ENCODE results near the gene SPDYE17.
"Not testable (repeated sequence)": the region's sequence is repeated elsewhere in the genome, so short reads cannot be mapped to it uniquely, and the experiment has no call there.

The SPDYE17 gene, protein sequence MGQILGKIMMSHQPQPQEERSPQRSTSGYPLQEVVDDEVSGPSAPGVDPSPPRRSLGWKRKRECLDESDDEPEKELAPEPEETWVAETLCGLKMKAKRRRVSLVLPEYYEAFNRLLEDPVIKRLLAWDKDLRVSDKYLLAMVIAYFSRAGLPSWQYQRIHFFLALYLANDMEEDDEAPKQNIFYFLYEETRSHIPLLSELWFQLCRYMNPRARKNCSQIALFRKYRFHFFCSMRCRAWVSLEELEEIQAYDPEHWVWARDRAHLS

GRCh38 chr7:77032261-77032660, at the start of gene SPDYE17:
TSS of gene SPDYE17 (minus strand) at chr7:77032361. CDS start at chr7:77030570, 1,791 bp downstream.
- not testable (repeated sequence) for DNase-seq

GRCh38 chr7:77080236-77080635, 48.1 kb upstream of the SPDYE17 start:
- not testable (repeated sequence) for DNase-seq

- not testable (repeated sequence) for DNase-seq
Observed at GRCh38 chr7:77079624-77080023, 47.5 kb upstream of the SPDYE17 start.

DNA sequence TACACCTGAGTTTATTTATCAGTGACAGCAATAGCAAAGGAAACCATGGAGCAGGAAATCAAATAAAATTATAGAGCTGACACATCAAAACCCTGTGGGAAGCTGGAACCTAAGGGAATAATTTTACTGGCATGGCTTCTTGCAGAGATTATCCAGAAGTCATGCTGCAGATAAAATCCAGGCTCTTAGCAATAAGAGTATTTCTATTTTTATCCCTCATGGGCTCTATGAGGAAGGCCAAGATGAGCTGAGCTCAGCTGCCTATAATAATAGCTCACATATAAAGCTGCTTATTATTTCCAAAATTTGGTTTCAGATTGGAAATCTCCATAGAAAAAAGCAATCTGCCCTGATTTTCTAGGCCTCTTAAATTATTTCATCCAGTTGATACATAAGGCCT, 47.0 kb upstream of the SPDYE17 start:
- not testable (repeated sequence) for DNase-seq

- DNase-seq = not testable (repeated sequence)
Observed at GRCh38 chr7:77077060-77077459, 44.9 kb upstream of the SPDYE17 start.

DNA sequence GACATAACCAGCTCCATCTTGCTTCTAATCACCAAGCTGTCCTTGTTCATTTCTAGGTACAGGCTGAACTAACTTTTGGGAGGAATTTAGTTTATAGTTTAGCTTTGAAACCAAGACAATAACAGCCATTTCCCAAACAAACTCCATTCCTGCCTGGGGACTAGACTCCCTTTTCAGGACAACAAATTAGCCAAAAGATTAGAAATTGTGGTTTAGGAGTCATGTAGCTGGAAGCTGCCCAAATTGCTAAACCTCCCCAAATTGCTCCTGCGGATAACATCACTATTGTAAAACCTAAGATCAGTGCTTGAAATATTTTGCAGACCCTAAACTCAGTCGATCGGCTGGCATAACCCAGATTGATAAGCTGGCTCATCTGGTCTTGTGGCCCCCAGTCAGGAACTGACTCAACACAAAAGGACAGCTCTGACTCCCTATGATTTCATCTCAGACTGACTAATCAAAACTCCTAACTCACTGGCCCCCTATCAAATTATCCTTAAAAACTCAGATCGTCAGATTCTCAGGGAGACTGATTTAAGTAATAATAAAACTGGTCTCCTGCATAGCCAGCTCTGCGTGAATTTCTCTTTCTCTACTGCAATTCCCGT, 42.7 kb upstream of the SPDYE17 start:
- not testable (repeated sequence) for DNase-seq

- not testable (repeated sequence) for DNase-seq
Observed at GRCh38 chr7:77071108-77071507, 38.9 kb upstream of the SPDYE17 start.

GRCh38 chr7:77065869-77066268, 33.7 kb upstream of the SPDYE17 start:
- DNase-seq = not testable (repeated sequence)

DNA sequence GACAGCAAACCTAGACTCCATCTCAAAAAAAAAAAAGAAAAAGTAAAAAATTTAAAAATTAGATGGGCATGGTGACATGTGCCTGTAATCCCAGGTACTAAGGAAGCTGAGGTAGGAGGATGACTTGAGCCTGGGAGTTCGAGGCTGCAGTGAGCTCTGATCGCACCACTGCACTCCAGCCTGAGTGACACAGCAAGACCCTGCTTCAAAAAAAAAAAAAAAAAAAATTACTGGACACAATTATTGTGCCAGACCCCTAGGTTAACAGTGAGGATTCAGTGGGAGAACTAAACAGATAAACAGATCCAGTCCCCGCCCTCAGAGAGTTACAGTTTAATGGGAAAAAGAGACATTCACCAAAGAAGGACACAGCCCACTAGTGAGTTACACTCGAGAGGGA, 31.6 kb upstream of the SPDYE17 start:
- not testable (repeated sequence) for DNase-seq

- DNase-seq = not testable (repeated sequence)
Observed at GRCh38 chr7:77062557-77062956, 30.4 kb upstream of the SPDYE17 start, which contains the start of gene SPDYE18. TSS of gene SPDYE18 (minus strand) at chr7:77062558. CDS start at chr7:77060512, 2,046 bp downstream.

DNA sequence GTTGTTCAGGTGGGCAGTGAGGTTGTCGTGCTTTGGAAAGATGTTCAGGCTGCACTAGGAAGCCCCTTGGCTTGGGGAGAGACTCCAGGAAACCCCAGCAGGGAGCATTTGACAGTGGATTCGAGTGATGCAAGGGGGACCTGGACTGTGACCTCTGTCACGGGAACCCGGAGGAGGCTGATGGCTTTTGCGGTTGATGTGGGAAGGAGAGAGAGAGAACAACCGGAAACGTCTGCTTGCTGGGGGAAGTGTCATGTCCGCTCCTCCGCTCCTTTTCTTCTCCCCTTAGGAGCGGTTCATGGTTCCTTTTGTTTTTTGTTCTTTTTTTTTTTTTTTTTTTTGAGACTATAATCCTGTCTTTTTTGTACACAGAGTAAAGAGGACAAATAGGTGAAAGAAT, 5.8 kb downstream of the SPDYE17 start:
- DNase-seq = not testable (repeated sequence)

DNA sequence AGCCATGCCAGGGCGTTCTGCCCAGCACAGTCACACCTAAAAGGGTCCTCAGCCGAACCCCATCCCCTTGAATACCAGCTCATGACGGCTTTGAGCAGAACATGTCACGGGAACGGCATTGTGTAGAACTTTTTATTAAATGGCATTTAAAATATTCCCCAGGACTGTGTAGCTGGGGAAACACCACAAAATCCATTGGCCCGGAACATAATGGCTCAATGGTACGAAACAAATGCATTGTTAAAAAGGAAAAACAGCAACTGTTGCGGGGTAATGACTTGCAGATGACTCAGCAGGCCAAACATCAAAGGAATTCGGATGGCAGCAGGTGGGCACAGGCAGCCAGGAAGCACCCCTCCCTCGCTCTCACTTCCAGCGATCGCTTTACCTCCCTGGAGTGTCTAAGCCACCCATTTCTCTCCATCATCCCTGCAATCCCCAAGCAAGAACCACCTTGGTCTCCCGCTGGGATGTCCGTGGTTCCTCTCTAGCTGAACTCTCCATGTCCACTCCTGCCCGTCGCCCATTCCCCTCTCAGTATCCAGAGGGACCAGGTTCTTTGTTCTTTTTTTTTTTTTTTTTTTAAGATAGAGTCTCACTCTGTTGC, 22.0 kb downstream of the SPDYE17 start:
- not testable (repeated sequence) for DNase-seq

DNA sequence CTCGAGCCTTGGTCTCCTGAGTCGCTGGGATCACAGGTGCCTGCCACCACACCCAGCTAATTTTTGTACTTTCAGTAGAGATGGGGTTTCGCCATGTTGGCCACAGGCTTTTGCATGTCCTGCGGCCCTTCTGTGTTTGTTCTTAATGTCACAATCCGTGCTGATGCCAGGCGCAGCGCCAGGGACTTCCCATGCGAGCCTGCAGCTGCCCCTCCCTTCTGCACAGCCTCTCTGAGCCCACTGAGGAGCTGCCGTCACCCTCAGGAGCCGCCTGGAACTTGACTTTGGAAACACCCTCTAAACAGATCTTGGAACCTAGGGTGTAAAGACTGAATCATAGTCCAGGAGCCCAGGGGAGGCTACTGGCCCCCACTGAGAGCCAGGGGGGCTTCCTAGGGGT, 24.2 kb downstream of the SPDYE17 start:
- not testable (repeated sequence) for DNase-seq

GRCh38 chr7:77006127-77007110, 25.7 kb downstream of the SPDYE17 start:
- not testable (repeated sequence) for DNase-seq

DNA sequence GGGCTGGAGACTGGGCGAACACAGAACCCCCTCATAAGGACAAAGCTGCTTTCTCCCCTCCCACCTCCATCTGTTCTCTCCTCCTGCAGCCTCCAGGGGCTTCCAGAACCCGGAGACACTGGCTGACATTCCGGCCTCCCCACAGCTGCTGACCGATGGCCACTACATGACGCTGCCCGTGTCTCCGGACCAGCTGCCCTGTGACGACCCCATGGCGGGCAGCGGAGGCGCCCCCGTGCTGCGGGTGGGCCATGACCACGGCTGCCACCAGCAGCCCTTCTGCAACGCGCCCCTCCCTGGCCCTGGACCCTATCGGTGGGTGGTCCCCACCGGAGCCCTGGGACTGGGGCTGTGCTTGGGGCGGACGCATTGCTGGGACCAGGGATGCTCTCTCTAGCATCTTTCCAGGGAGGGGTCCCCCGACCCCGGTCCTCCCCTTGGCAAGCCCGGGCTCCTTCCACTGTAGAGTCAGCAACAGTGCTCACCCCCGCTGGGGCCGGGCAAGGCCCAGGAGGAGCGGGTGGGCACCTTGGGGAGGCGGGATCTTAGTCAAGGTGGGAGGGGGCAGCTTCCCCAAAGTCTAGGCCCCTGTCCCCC, 26.6 kb downstream of the SPDYE17 start:
- DNase-seq = not testable (repeated sequence)

GRCh38 chr7:77004151-77004550, 28.0 kb downstream of the SPDYE17 start:
- not testable (repeated sequence) for DNase-seq

DNA sequence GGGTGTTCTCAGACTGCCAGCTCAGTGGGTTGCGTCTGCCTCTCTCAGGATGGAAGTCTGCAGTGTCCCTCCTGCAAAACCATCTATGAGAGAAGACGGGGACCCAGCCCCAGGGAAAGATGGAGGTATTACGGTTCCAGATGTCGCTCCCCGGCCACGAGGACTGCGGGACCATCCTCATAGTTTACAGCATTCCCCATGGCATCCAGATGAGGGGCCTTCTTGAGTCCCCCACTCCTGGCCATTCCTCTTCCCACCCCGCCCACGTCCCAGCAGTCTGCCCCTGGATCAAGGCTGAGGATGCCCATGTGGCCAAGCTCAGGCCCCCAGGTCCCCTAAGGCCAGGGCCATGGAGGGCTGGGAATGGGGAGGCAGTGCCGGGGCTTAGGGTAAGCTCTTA, 28.9 kb downstream of the SPDYE17 start:
- DNase-seq = not testable (repeated sequence)

DNA sequence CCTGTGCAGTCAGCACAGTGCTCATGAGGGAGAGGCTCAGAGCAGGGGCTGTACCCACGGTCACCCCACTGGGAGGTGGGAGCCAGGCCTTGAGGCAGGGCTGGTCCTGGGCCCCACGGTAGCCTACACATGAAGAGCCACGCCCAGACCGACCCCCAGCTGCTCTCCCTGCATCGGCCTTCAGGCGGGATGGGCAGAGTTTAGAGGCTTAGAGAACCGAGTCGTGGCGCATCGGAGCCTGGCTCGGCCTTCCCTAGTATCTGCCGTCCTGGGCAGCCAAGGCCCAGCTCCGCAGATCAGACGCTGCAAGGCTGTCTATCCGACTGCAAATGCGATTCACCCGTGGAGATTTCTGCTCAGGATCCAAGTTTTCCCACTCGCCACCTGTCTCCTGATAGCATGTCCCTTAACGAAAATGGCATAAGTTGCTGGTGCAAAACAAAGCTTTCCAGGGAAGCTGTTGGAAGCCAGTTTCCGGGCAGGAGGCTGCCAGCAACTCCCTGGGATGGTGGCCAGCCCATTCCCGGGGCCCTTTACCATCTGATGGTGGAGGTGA, 29.4 kb downstream of the SPDYE17 start:
- DNase-seq = not testable (repeated sequence)

DNA sequence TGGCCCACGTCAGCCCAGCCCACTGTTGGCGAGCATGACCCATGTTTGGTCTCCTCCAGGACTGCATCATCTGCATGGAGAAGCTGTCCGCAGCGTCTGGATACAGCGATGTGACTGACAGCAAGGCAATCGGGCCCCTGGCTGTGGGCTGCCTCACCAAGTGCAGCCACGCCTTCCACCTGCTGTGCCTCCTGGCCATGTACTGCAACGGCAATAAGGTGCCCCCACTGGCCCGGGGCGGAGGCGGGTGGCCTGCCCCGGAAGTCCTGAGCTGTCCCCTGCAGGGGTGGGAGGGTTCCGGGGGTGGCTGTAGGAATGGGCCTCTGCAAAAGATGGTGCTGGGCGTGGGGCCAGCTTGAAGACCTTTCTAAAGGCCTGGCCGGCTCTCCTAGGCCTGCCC, 30.1 kb downstream of the SPDYE17 start:
- not testable (repeated sequence) for DNase-seq

DNA sequence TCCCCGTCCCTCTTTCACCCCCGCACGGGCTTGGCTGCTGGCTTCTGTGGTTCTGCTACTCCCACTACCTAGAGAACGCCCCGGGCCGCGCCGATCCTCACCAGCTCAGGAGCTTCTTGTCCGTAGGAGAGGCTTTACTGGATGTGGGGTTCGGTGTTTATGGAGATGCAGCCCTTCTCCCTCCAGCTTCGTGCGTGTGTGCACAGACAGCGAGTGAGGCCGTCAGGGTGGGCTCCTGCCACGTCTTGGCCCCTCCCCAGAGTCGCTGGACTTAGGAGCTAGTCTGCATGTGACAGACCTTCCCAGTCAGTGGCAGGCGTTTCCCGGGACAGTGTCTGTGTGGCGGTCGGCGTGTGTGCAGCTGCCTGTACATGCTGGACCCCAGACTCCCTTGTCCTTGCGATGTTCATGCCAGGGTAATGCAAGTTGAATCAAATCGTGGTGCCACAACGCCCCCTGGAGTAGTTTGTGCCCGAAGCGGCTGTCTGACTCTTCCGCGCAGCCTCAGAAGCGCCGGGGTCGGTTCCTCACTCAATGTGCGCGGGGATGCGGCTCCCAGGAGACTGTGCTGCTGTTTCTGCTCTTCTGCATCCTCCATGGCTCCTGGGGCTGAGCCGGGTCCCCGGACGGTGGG, 32.6 kb downstream of the SPDYE17 start:
- DNase-seq = not testable (repeated sequence)

- DNase-seq = not testable (repeated sequence)
Observed at GRCh38 chr7:76998764-76999450, 33.3 kb downstream of the SPDYE17 start.
